GM06990 (cell line): Measurements from ENCODE around the gene RFX4.
"Not testable (repeated sequence)": the region's sequence is repeated elsewhere in the genome, so short reads cannot be mapped to it uniquely, and the experiment has no call there.

ENCODE experiments used
- DNase-seq: peaks from one replicate; pipeline ENCODE4 v3.0.0-alpha.2; 2011; ENCODE audit not compliant: insufficient read length; ENCODE audit errors: extremely low read depth
- H3K27me3 ChIP-seq: replicated peaks from 2 replicates; pipeline ENCODE4 v1.6.0; 2011; ENCODE audit warnings: low read length; ENCODE audit not compliant: control insufficient read depth, insufficient read depth
- H3K36me3 ChIP-seq: 2 replicates; pipeline ENCODE4 v1.5.1; 2011; ENCODE audit warnings: low read length; ENCODE audit not compliant: control insufficient read depth, insufficient read depth
- H3K4me3 ChIP-seq: replicated peaks from 2 replicates; pipeline ENCODE4 v1.5.1; 2011; ENCODE audit warnings: low read depth, mild to moderate bottlenecking, control low read depth, low read length
- TF ChIP-seq, protein P1 (sequence below): IDR thresholded peaks from 2 replicates; pipeline ENCODE4 v1.5.1; 2011; ENCODE audit warnings: low read length, control low read depth, mild to moderate bottlenecking, inconsistent platforms; ENCODE audit not compliant: insufficient read depth, poor library complexity, severe bottlenecking

RFX4 gene

DNA sequence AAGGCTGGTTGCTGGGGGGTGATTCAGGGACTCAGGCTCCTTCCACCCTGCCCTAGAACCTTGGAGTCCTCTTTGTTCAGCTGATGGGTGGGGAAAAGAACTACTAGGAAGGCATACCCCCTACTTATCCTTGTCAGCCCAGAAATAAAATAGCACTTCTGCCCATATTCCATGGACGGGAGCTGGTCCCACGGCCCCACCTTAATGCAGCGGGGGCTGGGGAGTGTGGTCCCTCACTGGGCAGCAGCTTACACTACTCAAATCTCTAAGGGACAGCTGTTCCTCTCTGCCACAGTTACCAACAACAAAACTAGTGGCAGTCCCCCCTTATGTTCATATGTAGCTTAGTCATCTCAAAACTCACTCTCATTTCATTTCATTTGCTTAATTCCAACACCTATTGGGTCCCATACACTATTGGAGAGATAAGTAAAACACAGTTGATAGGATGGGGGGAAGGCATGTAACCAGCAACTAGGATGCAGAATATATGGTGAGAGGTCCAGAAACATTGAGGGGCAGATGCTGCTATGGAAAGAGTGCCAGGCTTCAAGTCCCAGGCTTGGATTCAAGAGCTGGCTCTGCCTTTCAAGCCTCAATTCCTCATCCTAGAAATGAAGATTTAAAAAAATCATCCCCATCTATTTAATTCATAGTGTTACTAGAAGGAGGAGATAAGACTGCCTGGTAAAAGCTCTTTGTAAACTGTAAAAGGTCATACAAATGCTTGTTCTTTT, 107.9 kb downstream of the RFX4 start:
- TF ChIP-seq, protein P1, sequence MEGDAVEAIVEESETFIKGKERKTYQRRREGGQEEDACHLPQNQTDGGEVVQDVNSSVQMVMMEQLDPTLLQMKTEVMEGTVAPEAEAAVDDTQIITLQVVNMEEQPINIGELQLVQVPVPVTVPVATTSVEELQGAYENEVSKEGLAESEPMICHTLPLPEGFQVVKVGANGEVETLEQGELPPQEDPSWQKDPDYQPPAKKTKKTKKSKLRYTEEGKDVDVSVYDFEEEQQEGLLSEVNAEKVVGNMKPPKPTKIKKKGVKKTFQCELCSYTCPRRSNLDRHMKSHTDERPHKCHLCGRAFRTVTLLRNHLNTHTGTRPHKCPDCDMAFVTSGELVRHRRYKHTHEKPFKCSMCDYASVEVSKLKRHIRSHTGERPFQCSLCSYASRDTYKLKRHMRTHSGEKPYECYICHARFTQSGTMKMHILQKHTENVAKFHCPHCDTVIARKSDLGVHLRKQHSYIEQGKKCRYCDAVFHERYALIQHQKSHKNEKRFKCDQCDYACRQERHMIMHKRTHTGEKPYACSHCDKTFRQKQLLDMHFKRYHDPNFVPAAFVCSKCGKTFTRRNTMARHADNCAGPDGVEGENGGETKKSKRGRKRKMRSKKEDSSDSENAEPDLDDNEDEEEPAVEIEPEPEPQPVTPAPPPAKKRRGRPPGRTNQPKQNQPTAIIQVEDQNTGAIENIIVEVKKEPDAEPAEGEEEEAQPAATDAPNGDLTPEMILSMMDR: no peak
- H3K27me3 ChIP-seq: no peaks in the 10 kb centered on the region
- no peaks in the 10 kb centered on the region for H3K36me3 ChIP-seq
- no peak overlapping the region for H3K4me3 ChIP-seq
- no peak for DNase-seq

GRCh38 chr12:106692033-106692432, 109.2 kb downstream of the RFX4 start:
- DNase-seq, H3K4me3 ChIP-seq, H3K36me3 ChIP-seq, H3K27me3 ChIP-seq: not testable (repeated sequence)

DNA sequence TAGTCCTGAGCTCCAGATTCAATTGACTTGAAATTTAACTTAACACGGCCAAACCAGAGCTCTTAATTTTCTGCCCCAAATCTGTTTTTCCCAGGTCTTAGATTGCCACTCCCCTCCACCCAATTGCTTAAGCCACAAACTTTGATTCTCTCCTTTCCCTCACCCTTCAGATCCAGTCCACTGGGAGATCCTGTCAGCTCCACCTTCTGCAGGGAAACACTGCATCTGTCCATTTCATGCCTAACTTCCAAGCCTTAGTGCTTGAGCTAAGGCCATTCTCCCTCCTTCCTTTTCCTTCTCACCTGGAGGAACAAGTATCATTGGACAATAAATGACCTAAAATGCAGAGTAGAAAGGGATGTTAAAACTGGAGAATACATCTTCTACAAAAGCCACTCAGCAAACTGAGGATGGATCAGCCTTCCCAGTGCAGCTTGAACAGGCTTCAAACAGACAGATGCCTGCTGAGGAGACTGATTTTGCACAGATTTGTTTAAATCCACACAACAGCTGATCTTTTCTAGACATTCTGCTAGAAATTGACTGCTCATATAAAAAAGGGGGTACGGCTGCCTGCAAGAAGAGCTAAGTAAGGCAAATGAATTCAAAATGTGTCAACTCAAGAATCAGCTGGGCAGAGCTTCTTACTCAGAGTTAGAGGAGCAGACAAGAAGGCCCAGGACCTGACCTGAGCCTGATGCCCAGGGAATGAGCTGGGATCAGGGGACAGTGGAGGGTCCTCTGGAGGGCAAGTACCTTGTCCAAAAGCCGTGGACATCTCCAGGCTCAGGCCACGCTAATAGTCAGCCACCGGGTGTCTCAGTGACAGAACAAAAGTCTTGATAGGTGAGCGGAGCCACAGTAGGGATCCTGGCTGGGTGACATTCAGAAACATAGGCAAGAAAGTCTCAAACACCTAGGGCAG, 110.4 kb downstream of the RFX4 start:
- TF ChIP-seq, protein P1: no peak
- Histone ChIP-seq H3K36me3 (no peaks in the 10 kb centered on the region), H3K4me3 (no peak overlapping the region), H3K27me3 (no peaks in the 10 kb centered on the region)
- DNase-seq: no peak

DNA sequence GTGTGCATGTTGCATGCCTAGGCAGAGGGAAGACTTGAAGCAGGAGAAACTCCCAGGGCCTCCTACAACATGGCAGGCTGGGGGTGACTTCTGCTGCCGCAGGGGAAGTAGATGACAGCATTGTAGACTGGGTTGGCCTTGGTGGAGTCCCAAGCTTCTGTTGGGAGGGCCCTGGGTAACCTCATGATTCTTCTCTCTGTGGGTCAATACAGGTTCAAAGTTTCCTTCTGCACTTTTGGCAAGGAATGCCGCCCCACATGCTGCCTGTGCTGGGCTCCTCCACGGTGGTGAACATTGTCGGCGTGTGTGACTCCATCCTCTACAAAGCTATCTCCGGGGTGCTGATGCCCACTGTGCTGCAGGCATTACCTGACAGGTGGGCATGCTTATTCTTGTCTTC, 113.3 kb downstream of the RFX4 start:
- Histone ChIP-seq H3K36me3 (no peaks in the 10 kb centered on the region), H3K27me3 (no peaks in the 10 kb centered on the region), H3K4me3 (no peak overlapping the region)
- TF ChIP-seq, protein P1: no peak
- DNase-seq: no peak

DNA sequence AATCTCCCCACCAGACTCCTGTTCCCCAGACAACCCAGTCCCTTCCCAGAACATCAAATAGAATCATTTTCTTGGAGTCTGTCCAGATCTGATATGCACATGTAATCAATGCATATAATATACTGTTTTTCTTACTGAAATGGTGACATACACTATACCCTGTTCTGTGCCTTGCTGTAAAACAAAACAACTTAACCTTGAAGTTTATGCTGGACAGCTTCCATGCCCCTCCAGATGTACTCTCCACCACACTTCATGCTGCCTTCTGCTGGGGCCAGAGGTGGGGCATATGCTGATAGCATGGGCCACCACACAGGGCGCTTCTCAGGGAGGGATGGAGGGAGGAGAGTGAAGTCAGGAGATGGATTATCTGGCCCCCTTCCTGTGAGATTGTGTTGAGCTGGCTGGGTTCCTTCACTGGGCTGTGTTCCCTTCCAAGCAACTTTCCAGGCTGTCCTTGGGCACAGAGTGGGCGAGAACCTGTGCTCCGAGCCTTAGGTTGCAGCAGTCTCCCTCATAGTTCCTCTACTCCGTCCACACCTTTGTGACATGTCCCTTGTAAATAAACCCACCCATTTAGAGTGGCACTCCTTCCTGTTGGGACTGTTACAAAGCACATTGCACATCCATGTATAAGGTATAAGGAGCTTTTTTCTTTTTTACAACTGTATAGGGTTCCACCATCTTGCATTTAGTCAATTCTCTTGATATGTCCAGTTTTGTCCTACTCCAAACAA, 114.0 kb downstream of the RFX4 start:
- no peak overlapping the region for H3K4me3 ChIP-seq
- no peak for DNase-seq
- TF ChIP-seq, protein P1: no peak
- H3K36me3 ChIP-seq: no peaks in the 10 kb centered on the region
- H3K27me3 ChIP-seq: no peaks in the 10 kb centered on the region
